Parathyroid adenoma (tissue), 2 donors: Measurements from ENCODE around the gene VSIG8.
A peak's percentile ranks its signal among the peaks of the same experiment; 100 is the strongest.

Experiments
- H2AFZ ChIP-seq: fragments of 300-600 bp; sonication (generic); one replicate; pipeline ENCODE4 v1.7.0; 2017; ENCODE audit warnings: antibody characterized with exemption, mild to moderate bottlenecking
- H3K27ac ChIP-seq: fragments of 300-600 bp; sonication (generic); one replicate; pipeline ENCODE4 v1.7.0; 2017
- H3K27me3 ChIP-seq: fragments of 300-600 bp; sonication (generic); one replicate; pipeline ENCODE4 v1.7.0; 2017; ENCODE audit warnings: low read length; ENCODE audit not compliant: control insufficient read depth, insufficient read depth
- H3K36me3 ChIP-seq: fragments of 300-600 bp; sonication (generic); one replicate; pipeline ENCODE4 v1.7.0; 2017; ENCODE audit warnings: low read length; ENCODE audit not compliant: control insufficient read depth, insufficient read depth
- H3K4me1 ChIP-seq: fragments of 300-600 bp; sonication (generic); one replicate; pipeline ENCODE4 v1.7.0; 2017; ENCODE audit warnings: control low read depth
- H3K4me2 ChIP-seq: fragments of 300-600 bp; sonication (generic); one replicate; pipeline ENCODE4 v1.7.0; 2017; ENCODE audit warnings: low read length
- H3K4me3 ChIP-seq: fragments of 300-600 bp; sonication (generic); one replicate; pipeline ENCODE4 v1.7.0; 2017; ENCODE audit warnings: low read depth, low read length
- H3K79me2 ChIP-seq: fragments of 300-600 bp; sonication (generic); one replicate; pipeline ENCODE4 v1.7.0; 2017; ENCODE audit warnings: control low read depth
- H3K9ac ChIP-seq: fragments of 300-600 bp; sonication (generic); one replicate; pipeline ENCODE4 v1.7.0; 2017; ENCODE audit warnings: mild to moderate bottlenecking
- H3K9me3 ChIP-seq: fragments of 300-600 bp; sonication (generic); one replicate; pipeline ENCODE4 v1.7.0; 2017; ENCODE audit warnings: low read length; ENCODE audit not compliant: control insufficient read depth
- TF ChIP-seq, protein P1 (sequence below): fragments of 300-600 bp; sonication (generic); IDR thresholded peaks from one replicate; pipeline ENCODE4 v1.7.0; 2017; ENCODE audit warnings: antibody characterized with exemption, mild to moderate bottlenecking
- donor health status: primary hyperparathyroidism.

VSIG8 gene

DNA sequence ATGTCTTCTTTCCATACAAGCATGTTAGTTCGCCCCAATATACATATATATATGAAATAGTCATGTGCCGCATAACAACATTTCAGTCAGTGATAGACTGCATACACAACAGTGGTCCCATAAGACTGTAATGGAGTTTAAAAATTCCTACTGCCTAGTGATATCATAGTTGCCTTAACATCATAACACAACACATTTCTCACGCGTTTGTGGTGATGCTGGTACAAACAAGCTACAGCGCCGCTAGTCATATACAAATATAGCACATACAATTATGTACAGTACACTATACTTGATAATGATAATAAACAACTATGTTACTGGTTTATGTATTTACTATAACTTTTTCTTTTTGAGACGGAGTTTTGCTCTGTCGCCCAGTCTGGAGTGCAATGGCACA, 46.5 kb downstream of the VSIG8 start:
- no peak overlapping the region for H3K27ac ChIP-seq
- H3K4me1 ChIP-seq = no peaks in the 10 kb centered on the region
- H3K9me3 ChIP-seq = no peaks in the 10 kb centered on the region
- no peaks in the 10 kb centered on the region for H3K27me3 ChIP-seq
- no peaks in the 10 kb centered on the region for H3K79me2 ChIP-seq
- TF ChIP-seq, protein P1, sequence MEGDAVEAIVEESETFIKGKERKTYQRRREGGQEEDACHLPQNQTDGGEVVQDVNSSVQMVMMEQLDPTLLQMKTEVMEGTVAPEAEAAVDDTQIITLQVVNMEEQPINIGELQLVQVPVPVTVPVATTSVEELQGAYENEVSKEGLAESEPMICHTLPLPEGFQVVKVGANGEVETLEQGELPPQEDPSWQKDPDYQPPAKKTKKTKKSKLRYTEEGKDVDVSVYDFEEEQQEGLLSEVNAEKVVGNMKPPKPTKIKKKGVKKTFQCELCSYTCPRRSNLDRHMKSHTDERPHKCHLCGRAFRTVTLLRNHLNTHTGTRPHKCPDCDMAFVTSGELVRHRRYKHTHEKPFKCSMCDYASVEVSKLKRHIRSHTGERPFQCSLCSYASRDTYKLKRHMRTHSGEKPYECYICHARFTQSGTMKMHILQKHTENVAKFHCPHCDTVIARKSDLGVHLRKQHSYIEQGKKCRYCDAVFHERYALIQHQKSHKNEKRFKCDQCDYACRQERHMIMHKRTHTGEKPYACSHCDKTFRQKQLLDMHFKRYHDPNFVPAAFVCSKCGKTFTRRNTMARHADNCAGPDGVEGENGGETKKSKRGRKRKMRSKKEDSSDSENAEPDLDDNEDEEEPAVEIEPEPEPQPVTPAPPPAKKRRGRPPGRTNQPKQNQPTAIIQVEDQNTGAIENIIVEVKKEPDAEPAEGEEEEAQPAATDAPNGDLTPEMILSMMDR = no peak
- H3K4me3 ChIP-seq = no peak overlapping the region
- no peak overlapping the region for H3K9ac ChIP-seq
- no peak overlapping the region for H2AFZ ChIP-seq
- H3K4me2 ChIP-seq = no peak overlapping the region
- H3K36me3 ChIP-seq = no peaks in the 10 kb centered on the region

DNA sequence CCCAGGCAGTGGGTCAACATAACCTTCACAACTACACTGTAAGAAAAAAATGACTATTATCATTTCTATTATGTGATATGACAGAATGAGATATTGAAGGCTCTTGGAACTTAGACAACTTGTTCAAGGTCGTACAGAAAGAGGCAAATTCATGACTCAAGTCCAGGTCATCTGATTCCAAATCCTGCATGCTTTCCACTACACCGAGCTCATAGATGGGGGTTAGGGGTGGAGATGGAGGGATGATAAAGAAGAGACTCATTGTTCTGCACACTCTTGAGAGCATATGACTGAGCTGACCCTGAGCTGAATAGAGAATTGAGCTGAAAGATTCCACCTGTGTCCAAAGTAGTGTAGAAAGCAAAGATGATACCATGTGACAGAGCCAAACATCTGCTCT, 57.5 kb downstream of the VSIG8 start:
- Histone ChIP-seq H2AFZ (no peak overlapping the region), H3K27ac (peak overlapping the region; percentile 80), H3K9ac (no peak overlapping the region), H3K79me2 (no peaks in the 10 kb centered on the region), H3K4me2 (no peak overlapping the region), H3K36me3 (no peaks in the 10 kb centered on the region), H3K9me3 (no peaks in the 10 kb centered on the region), H3K27me3 (no peaks in the 10 kb centered on the region), H3K4me1 (peaks cover 16% of the 10 kb centered on the region), H3K4me3 (no peak overlapping the region)
- TF ChIP-seq, protein P1 = no peak
